ENCODE results near the gene DTWD1.

Gene DTWD1

GRCh38 chr15:49669288-49669687 lies 48.4 kb downstream of the DTWD1 start:
- FAIRE-seq (no peak), DNase-seq (ENCODE audit: insufficient read length, low spot score) (no peak)
- TF ChIP-seq POU2F2 (IDR thresholded peaks at IDR 0.05; ENCODE audit: low read depth, low read length): no peak
- no peak for TF ChIP-seq POLR2AphosphoS5 (IDR thresholded peaks at IDR 0.05; ENCODE audit: low read depth, low read length)
- no peak for TF ChIP-seq SPI1 (IDR thresholded peaks at IDR 0.05; ENCODE audit: low read depth, low read length)
- no peak for TF ChIP-seq TAF1 (IDR thresholded peaks at IDR 0.05; ENCODE audit: low read depth, low read length)
- TF ChIP-seq PAX5 (IDR thresholded peaks at IDR 0.05; ENCODE audit: insufficient read depth, low read length, severe bottlenecking): no peak
- no peak for TF ChIP-seq POLR2A (IDR thresholded peaks at IDR 0.05; ENCODE audit: low read depth, low read length)

GRCh38 chr15:49673861-49674260 lies 53.0 kb downstream of the DTWD1 start:
- no peak for DNase-seq (ENCODE audit: insufficient read length, low spot score)
- no peak for FAIRE-seq
- TF ChIP-seq POLR2A (IDR thresholded peaks at IDR 0.05; ENCODE audit: low read depth, low read length): no peak
- no peak for TF ChIP-seq TAF1 (IDR thresholded peaks at IDR 0.05; ENCODE audit: low read depth, low read length)
- no peak for TF ChIP-seq POU2F2 (IDR thresholded peaks at IDR 0.05; ENCODE audit: low read depth, low read length)
- no peak for TF ChIP-seq PAX5 (IDR thresholded peaks at IDR 0.05; ENCODE audit: insufficient read depth, low read length, severe bottlenecking)
- TF ChIP-seq POLR2AphosphoS5 (IDR thresholded peaks at IDR 0.05; ENCODE audit: low read depth, low read length): no peak
- TF ChIP-seq SPI1 (IDR thresholded peaks at IDR 0.05; ENCODE audit: low read depth, low read length): no peak

- FAIRE-seq (no peak), DNase-seq (ENCODE audit: insufficient read length, low spot score) (no peak)
- no peak for TF ChIP-seq POLR2A (IDR thresholded peaks at IDR 0.05; ENCODE audit: low read depth, low read length)
- TF ChIP-seq TAF1 (IDR thresholded peaks at IDR 0.05; ENCODE audit: low read depth, low read length): no peak
- no peak for TF ChIP-seq POU2F2 (IDR thresholded peaks at IDR 0.05; ENCODE audit: low read depth, low read length)
- TF ChIP-seq SPI1 (IDR thresholded peaks at IDR 0.05; ENCODE audit: low read depth, low read length): no peak
- TF ChIP-seq POLR2AphosphoS5 (IDR thresholded peaks at IDR 0.05; ENCODE audit: low read depth, low read length): no peak
- no peak for TF ChIP-seq PAX5 (IDR thresholded peaks at IDR 0.05; ENCODE audit: insufficient read depth, low read length, severe bottlenecking)
Measured at GRCh38 chr15:49674370-49674769, 53.5 kb downstream of the DTWD1 start.

- DNase-seq (ENCODE audit: insufficient read length, low spot score) (no peak), FAIRE-seq (no peak)
- TF ChIP-seq SPI1 (IDR thresholded peaks at IDR 0.05; ENCODE audit: low read depth, low read length) (no peak), TAF1 (IDR thresholded peaks at IDR 0.05; ENCODE audit: low read depth, low read length) (no peak), PAX5 (IDR thresholded peaks at IDR 0.05; ENCODE audit: insufficient read depth, low read length, severe bottlenecking) (no peak), POLR2AphosphoS5 (IDR thresholded peaks at IDR 0.05; ENCODE audit: low read depth, low read length) (no peak), POU2F2 (IDR thresholded peaks at IDR 0.05; ENCODE audit: low read depth, low read length) (no peak), POLR2A (IDR thresholded peaks at IDR 0.05; ENCODE audit: low read depth, low read length) (no peak)
Measured at GRCh38 chr15:49675041-49675440, 54.2 kb downstream of the DTWD1 start.

GRCh38 chr15:49678655-49679054 lies 57.8 kb downstream of the DTWD1 start:
- FAIRE-seq (no peak), DNase-seq (ENCODE audit: insufficient read length, low spot score) (no peak)
- TF ChIP-seq SPI1 (IDR thresholded peaks at IDR 0.05; ENCODE audit: low read depth, low read length) (no peak), TAF1 (IDR thresholded peaks at IDR 0.05; ENCODE audit: low read depth, low read length) (no peak), POU2F2 (IDR thresholded peaks at IDR 0.05; ENCODE audit: low read depth, low read length) (no peak), PAX5 (IDR thresholded peaks at IDR 0.05; ENCODE audit: insufficient read depth, low read length, severe bottlenecking) (no peak), POLR2A (IDR thresholded peaks at IDR 0.05; ENCODE audit: low read depth, low read length) (no peak), POLR2AphosphoS5 (IDR thresholded peaks at IDR 0.05; ENCODE audit: low read depth, low read length) (no peak)

GRCh38 chr15:49686599-49686998 lies 65.8 kb downstream of the DTWD1 start:
- FAIRE-seq (no peak), DNase-seq (ENCODE audit: insufficient read length, low spot score) (no peak)
- TF ChIP-seq PAX5 (IDR thresholded peaks at IDR 0.05; ENCODE audit: insufficient read depth, low read length, severe bottlenecking): no peak
- no peak for TF ChIP-seq POLR2AphosphoS5 (IDR thresholded peaks at IDR 0.05; ENCODE audit: low read depth, low read length)

- FAIRE-seq (no peak), DNase-seq (ENCODE audit: insufficient read length, low spot score) (no peak)
- TF ChIP-seq POU2F2 (IDR thresholded peaks at IDR 0.05; ENCODE audit: low read depth, low read length): no peak
- TF ChIP-seq TAF1 (IDR thresholded peaks at IDR 0.05; ENCODE audit: low read depth, low read length): no peak
- no peak for TF ChIP-seq SPI1 (IDR thresholded peaks at IDR 0.05; ENCODE audit: low read depth, low read length)
- TF ChIP-seq POLR2A (IDR thresholded peaks at IDR 0.05; ENCODE audit: low read depth, low read length): no peak
- TF ChIP-seq POLR2AphosphoS5 (IDR thresholded peaks at IDR 0.05; ENCODE audit: low read depth, low read length): no peak
- no peak for TF ChIP-seq PAX5 (IDR thresholded peaks at IDR 0.05; ENCODE audit: insufficient read depth, low read length, severe bottlenecking)
Measured at GRCh38 chr15:49688135-49688790, 67.4 kb downstream of the DTWD1 start.

GRCh38 chr15:49692514-49693090 lies 71.8 kb downstream of the DTWD1 start:
- FAIRE-seq (no peak), DNase-seq (ENCODE audit: insufficient read length, low spot score) (no peak)
- TF ChIP-seq POU2F2 (IDR thresholded peaks at IDR 0.05; ENCODE audit: low read depth, low read length) (no peak), SPI1 (IDR thresholded peaks at IDR 0.05; ENCODE audit: low read depth, low read length) (no peak), POLR2AphosphoS5 (IDR thresholded peaks at IDR 0.05; ENCODE audit: low read depth, low read length) (no peak), PAX5 (IDR thresholded peaks at IDR 0.05; ENCODE audit: insufficient read depth, low read length, severe bottlenecking) (no peak), POLR2A (IDR thresholded peaks at IDR 0.05; ENCODE audit: low read depth, low read length) (no peak), TAF1 (IDR thresholded peaks at IDR 0.05; ENCODE audit: low read depth, low read length) (no peak)

GRCh38 chr15:49693498-49693897 lies 72.7 kb downstream of the DTWD1 start:
- no peak for FAIRE-seq
- TF ChIP-seq POLR2A (IDR thresholded peaks at IDR 0.05; ENCODE audit: low read depth, low read length): no peak
- TF ChIP-seq TAF1 (IDR thresholded peaks at IDR 0.05; ENCODE audit: low read depth, low read length): no peak
- TF ChIP-seq POLR2AphosphoS5 (IDR thresholded peaks at IDR 0.05; ENCODE audit: low read depth, low read length): no peak
- no peak for TF ChIP-seq PAX5 (IDR thresholded peaks at IDR 0.05; ENCODE audit: insufficient read depth, low read length, severe bottlenecking)
- no peak for TF ChIP-seq POU2F2 (IDR thresholded peaks at IDR 0.05; ENCODE audit: low read depth, low read length)
- no peak for TF ChIP-seq SPI1 (IDR thresholded peaks at IDR 0.05; ENCODE audit: low read depth, low read length)
- no peak for DNase-seq (ENCODE audit: insufficient read length, low spot score)

Measured in GM12891 (cell line).